ENCODE data around the gene MAP1B. TPM values are rescaled to one million over a fixed set of nuclear protein-coding genes. Genes with fewer than 3 reads are reported as not detected.

The MAP1B gene
- total and polyA plus RNA-seq, 8 donors: 2.1 to 985 (median 24.7) TPM

GRCh38 chr5:72134226-72134899, 27.1 kb downstream of the MAP1B start:
- intact Hi-C loops (cut with DNase I; ENCODE audit: low total_unique reads): no loop called here
- DNase-seq: no peak
- Histone ChIP-seq H3K27me3 (no peaks in the 10 kb centered on the region), H3K4me1 (peaks cover 0 to 61% (median 22%) of the 10 kb centered on the region in 4 donors), H3K27ac (peak overlapping the region in 2 of 5 donors; percentile 30 to 50), H3K9me3 (no peaks in the 10 kb centered on the region), H3K36me3 (no peaks in the 10 kb centered on the region), H3K4me3 (no peak overlapping the region)
- TF ChIP-seq CTCF (IDR thresholded peaks at IDR 0.05) (no peak), POLR2A (IDR thresholded peaks at IDR 0.05) (no peak), POLR2AphosphoS5 (IDR thresholded peaks at IDR 0.05) (no peak)
- WGBS, 5 donors: 63 to 74% (median 72%) methylated on average over 7 of the region's 7 CpGs

- no peak for DNase-seq
- Histone ChIP-seq H3K4me3 (no peak overlapping the region), H3K4me1 (peaks cover 0 to 68% (median 23%) of the 10 kb centered on the region in 4 donors), H3K27ac (peak overlapping the region in 1 of 5 donors; percentile 83), H3K36me3 (no peaks in the 10 kb centered on the region), H3K9me3 (no peaks in the 10 kb centered on the region), H3K27me3 (no peaks in the 10 kb centered on the region)
- intact Hi-C loops (cut with DNase I; ENCODE audit: low total_unique reads): no loop called here
- WGBS, 5 donors: 25 to 35% (median 32%) methylated on average over 2 of the region's 2 CpGs
- no peak for TF ChIP-seq POLR2A (IDR thresholded peaks at IDR 0.05)
- TF ChIP-seq CTCF (IDR thresholded peaks at IDR 0.05): peak in 4 of 7 experiments; percentile 30 to 57 (median 44)
- no peak for TF ChIP-seq EP300 (IDR thresholded peaks at IDR 0.05)
- no peak for TF ChIP-seq POLR2AphosphoS5 (IDR thresholded peaks at IDR 0.05)
Measured at GRCh38 chr5:72137826-72138409, 30.6 kb downstream of the MAP1B start.

GRCh38 chr5:72138943-72139521, 31.8 kb downstream of the MAP1B start:
- Histone ChIP-seq H3K4me1 (peaks cover 0 to 73% (median 19%) of the 10 kb centered on the region in 4 donors), H3K36me3 (no peaks in the 10 kb centered on the region), H3K27me3 (no peaks in the 10 kb centered on the region), H3K4me3 (no peak overlapping the region), H3K9me3 (no peaks in the 10 kb centered on the region), H3K27ac (peak overlapping the region in 3 of 5 donors; percentile 16 to 83 (median 31))
- TF ChIP-seq CTCF (IDR thresholded peaks at IDR 0.05) (no peak), POLR2AphosphoS5 (IDR thresholded peaks at IDR 0.05) (no peak), EP300 (IDR thresholded peaks at IDR 0.05) (no peak)
- 26 to 42% (median 31%) methylated on average over 8 of the region's 8 CpGs for WGBS, 5 donors
- intact Hi-C loops (cut with DNase I; ENCODE audit: low total_unique reads): no loop called here
- DNase-seq: no peak

- no peak for DNase-seq
- Histone ChIP-seq H3K36me3 (no peaks in the 10 kb centered on the region), H3K27me3 (no peaks in the 10 kb centered on the region), H3K4me3 (no peak overlapping the region), H3K4me1 (peaks cover 0 to 64% (median 26%) of the 10 kb centered on the region in 4 donors), H3K27ac (peak overlapping the region in 3 of 5 donors; percentile 67 to 83 (median 82)), H3K9me3 (no peaks in the 10 kb centered on the region)
- intact Hi-C loops (cut with DNase I; ENCODE audit: low total_unique reads): loop anchor here (10.0 kb wide), 1 partner anchor 164 kb away; no protein-coding TSS in a partner anchor
- 88 to 95% (median 93%) methylated on average over 7 of the region's 7 CpGs for WGBS, 5 donors
- TF ChIP-seq EP300 (IDR thresholded peaks at IDR 0.05) (no peak), CTCF (IDR thresholded peaks at IDR 0.05) (no peak), POLR2A (IDR thresholded peaks at IDR 0.05) (no peak), POLR2AphosphoS5 (IDR thresholded peaks at IDR 0.05) (no peak)
Measured at GRCh38 chr5:72140711-72141110, 33.4 kb downstream of the MAP1B start.
